Measurements from ENCODE around the gene R3HCC1L. TPM values are rescaled to one million over a fixed set of nuclear protein-coding genes. Genes with fewer than 3 reads are reported as not detected.
"Not testable (repeated sequence)": the region's sequence is repeated elsewhere in the genome, so short reads cannot be mapped to it uniquely, and the experiment has no call there.

R3HCC1L gene
- total RNA-seq, 4 donors from 2014 or later, result 15.9 to 20.3 (median 18.6) TPM

- intact Hi-C loops (cut with DNase I), result no loop called here
- H3K27ac ChIP-seq, result no peak overlapping the region
- no peaks in the 10 kb centered on the region for H3K27me3 ChIP-seq
- no peak overlapping the region for H3K4me3 ChIP-seq (replicated peaks in 1 of 3)
- no peaks in the 10 kb centered on the region for H3K4me1 ChIP-seq
- DNase-seq, result no peak
- H3K9me3 ChIP-seq, result no peaks in the 10 kb centered on the region
- WGBS, 2 donors, result 85 to 87% methylated on average over 6 of the region's 6 CpGs
- TF ChIP-seq POLR2A (IDR thresholded peaks at IDR 0.05), result no peak
- TF ChIP-seq, protein P1, sequence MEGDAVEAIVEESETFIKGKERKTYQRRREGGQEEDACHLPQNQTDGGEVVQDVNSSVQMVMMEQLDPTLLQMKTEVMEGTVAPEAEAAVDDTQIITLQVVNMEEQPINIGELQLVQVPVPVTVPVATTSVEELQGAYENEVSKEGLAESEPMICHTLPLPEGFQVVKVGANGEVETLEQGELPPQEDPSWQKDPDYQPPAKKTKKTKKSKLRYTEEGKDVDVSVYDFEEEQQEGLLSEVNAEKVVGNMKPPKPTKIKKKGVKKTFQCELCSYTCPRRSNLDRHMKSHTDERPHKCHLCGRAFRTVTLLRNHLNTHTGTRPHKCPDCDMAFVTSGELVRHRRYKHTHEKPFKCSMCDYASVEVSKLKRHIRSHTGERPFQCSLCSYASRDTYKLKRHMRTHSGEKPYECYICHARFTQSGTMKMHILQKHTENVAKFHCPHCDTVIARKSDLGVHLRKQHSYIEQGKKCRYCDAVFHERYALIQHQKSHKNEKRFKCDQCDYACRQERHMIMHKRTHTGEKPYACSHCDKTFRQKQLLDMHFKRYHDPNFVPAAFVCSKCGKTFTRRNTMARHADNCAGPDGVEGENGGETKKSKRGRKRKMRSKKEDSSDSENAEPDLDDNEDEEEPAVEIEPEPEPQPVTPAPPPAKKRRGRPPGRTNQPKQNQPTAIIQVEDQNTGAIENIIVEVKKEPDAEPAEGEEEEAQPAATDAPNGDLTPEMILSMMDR (IDR thresholded peaks at IDR 0.05), result no peak
- H3K36me3 ChIP-seq, result no peaks in the 10 kb centered on the region
Measured at GRCh38 chr10:98125940-98126631, 8.4 kb upstream of the R3HCC1L start.

- Histone ChIP-seq H3K36me3 (no peaks in the 10 kb centered on the region), H3K4me1 (no peaks in the 10 kb centered on the region), H3K4me3 (replicated peaks in 1 of 3) (no peak overlapping the region), H3K27me3 (no peaks in the 10 kb centered on the region), H3K9me3 (no peaks in the 10 kb centered on the region), H3K27ac (no peak overlapping the region)
- 77 to 79% methylated on average over 6 of the region's 6 CpGs for whole genome bisulfite sequencing, 2 donors
- DNase-seq, result no peak
- TF ChIP-seq, protein P1 (IDR thresholded peaks at IDR 0.05), result no peak
- no peak for TF ChIP-seq POLR2A (IDR thresholded peaks at IDR 0.05)
- intact Hi-C loops (cut with DNase I), result no loop called here
Measured at GRCh38 chr10:98128802-98129201, 5.7 kb upstream of the R3HCC1L start.

- no peaks in the 10 kb centered on the region for H3K9me3 ChIP-seq
- H3K4me3 ChIP-seq (replicated peaks in 1 of 3), result no peak overlapping the region
- H3K27me3 ChIP-seq, result no peaks in the 10 kb centered on the region
- intact Hi-C loops (cut with DNase I), result no loop called here
- H3K27ac ChIP-seq, result no peak overlapping the region
- TF ChIP-seq POLR2A (IDR thresholded peaks at IDR 0.05), result no peak
- TF ChIP-seq, protein P1 (IDR thresholded peaks at IDR 0.05), result no peak
- H3K4me1 ChIP-seq, result peaks cover 5 to 11% of the 10 kb centered on the region in 2 donors
- 79 to 85% methylated on average over 3 of the region's 3 CpGs for WGBS, 2 donors
- DNase-seq, result no peak
- no peaks in the 10 kb centered on the region for H3K36me3 ChIP-seq
Measured at GRCh38 chr10:98131619-98132018, 2.8 kb upstream of the R3HCC1L start.

DNA sequence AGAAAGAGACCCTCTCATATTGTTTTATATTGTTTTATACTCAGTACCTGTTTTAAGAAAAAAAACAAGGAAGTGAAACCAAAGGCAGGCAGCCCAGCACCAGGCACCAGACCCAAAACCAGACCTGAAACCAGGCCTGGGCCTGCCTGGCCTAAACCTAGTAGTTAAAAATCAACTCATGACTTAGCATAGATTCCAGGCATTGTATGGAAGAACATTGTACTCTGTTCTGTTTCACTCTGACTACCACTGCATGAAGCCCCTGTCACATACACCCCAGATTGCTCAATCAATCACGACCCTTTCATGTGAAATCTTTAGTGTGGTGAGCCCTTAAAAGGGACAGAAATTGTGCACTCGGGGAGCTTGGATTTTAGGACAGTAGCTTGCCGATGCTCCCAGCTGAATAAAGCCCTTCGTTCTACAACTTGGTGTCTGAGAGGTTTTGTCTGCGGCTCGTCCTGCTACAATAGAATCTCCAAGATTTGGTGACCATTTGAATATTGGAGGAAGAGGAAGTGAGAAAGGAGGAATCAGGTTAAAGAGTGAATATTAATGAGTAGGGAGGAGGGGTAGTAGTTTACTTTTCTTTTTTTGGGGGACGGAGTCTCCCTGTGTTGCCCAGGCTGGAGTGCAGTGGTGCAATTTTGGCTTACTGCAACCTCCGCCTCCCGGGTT, 1.2 kb upstream of the R3HCC1L start:
- H3K9me3 ChIP-seq; H3K4me3 ChIP-seq (replicated peaks in 1 of 3); DNase-seq; H3K36me3 ChIP-seq; H3K27me3 ChIP-seq; H3K27ac ChIP-seq; intact Hi-C loops (cut with DNase I): not testable (repeated sequence)
- H3K4me1 ChIP-seq, result peaks cover 5 to 11% of the 10 kb centered on the region in 2 donors
- WGBS, 2 donors, result 93 to 94% methylated on average over 9 of the region's 9 CpGs

DNA sequence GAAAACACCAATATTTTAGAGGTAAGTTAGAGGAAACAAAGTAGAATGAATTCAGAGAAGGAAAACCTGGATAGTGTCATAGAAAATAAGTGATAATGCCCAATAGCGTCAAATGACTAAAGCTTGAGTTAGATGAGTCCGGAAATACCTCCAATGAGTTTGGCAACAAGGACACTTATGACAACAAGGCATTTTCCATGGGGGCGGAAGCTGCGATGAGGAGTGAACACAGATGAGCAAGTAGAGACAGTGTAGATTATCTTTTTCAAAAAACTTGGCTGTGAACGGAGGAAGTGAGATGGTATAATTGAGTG, 383 bp upstream of the R3HCC1L start:
- H3K4me1 ChIP-seq, result peaks cover 5 to 11% of the 10 kb centered on the region in 2 donors
- H3K36me3 ChIP-seq, result no peaks in the 10 kb centered on the region
- H3K27ac ChIP-seq, result peak overlapping the region in 2 of 3 donors; percentile 90 to 93
- no peaks in the 10 kb centered on the region for H3K9me3 ChIP-seq
- 66 to 70% methylated on average over 5 of the region's 5 CpGs for WGBS, 2 donors
- no peaks in the 10 kb centered on the region for H3K27me3 ChIP-seq
- intact Hi-C loops (cut with DNase I), result no loop called here
- peak overlapping the region; percentile 39 to 86 (median 76) for H3K4me3 ChIP-seq (replicated peaks in 1 of 3)
- DNase-seq, result no peak
- TF ChIP-seq POLR2A (IDR thresholded peaks at IDR 0.05), result no peak
- TF ChIP-seq, protein P1 (IDR thresholded peaks at IDR 0.05), result no peak

All from thyroid gland (tissue), 4 donors.